ENCODE data around the gene TRIM17. TPM values are rescaled to one million over a fixed set of nuclear protein-coding genes. Genes with fewer than 3 reads are reported as not detected.
A peak's percentile ranks its signal among the peaks of the same experiment; 100 is the strongest.

TRIM17 gene
- polyA plus RNA-seq, 1 donor (not counting 4 experiments of a cell fraction or from before 2014, with no cell fraction given) = 0.24 TPM

DNA sequence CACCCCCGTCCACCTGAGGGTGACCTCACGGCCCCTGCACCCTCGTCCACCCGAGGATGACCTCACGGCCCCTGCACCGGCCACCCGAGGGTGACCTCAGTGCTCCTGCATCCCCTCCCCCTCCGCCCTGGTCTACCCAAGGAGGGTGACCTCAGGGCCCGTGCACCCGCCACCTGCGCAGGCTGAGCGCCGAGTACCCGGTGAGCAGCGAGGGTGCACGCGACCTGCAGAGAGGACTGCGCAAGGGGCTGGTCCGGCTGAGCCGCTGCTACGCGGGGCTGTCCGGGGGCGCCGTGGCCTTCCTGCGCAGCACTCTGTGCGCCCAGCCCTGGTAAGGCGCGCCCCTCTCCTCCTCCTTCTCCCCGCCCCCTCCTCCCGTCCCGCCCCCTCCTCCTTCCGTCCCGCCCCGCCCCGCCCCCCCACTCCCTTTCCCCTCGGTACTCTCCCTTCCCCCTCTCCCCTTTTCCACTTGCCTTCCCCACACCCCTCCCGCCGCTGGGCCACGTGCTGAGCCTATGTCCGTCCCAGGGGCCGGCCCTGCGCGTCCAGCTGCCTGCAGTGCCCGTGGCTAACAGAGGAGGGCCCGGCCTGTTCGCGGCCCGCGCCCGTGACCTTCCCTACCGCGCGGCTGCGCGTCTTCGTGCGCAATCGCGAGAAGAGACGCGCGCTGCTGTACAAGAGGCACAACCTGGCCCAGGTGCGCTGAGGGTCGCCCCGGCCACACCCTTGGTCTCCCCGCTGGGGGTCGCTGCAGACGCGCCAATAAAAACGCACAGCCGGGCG lies 38.4 kb downstream of the TRIM17 start:
- peaks cover 2% of the 10 kb centered on the region for H3K4me1 ChIP-seq (ENCODE audit: control insufficient read depth, extremely low read depth, insufficient read depth, low read length)
- TF ChIP-seq EZH2 (IDR thresholded peaks at IDR 0.05; ENCODE audit: low read length) = no peak
- peak; percentile 39 to 57 (median 53) for TF ChIP-seq CTCF (optimal IDR thresholded peaks at IDR 0.05 in 1 of 3, IDR thresholded peaks at IDR 0.05 in 1 of 3, conservative IDR thresholded peaks at IDR 0.05 in 1 of 3; ENCODE audit: extremely low read depth in 1 of 3, insufficient read depth in 2 of 3, low read length in 3 of 3)
- H3K79me2 ChIP-seq (ENCODE audit: control insufficient read depth, insufficient read depth, low read length) = no peaks in the 10 kb centered on the region
- peak overlapping the region; percentile 44 for H2AFZ ChIP-seq (ENCODE audit: control insufficient read depth, low read length)
- H3K4me3 ChIP-seq (ENCODE audit: control insufficient read depth in 2 of 3, extremely low read depth in 1 of 3, insufficient read depth in 2 of 3, low read depth in 1 of 3, low read length in 3 of 3) = peak overlapping the region; percentile 35 to 67 (median 44)
- H3K36me3 ChIP-seq (ENCODE audit: control insufficient read depth in 2 of 2, extremely low read depth in 1 of 2, insufficient read depth in 2 of 2, low read length in 2 of 2) = no peaks in the 10 kb centered on the region
- DNase-seq (ENCODE audit: low read depth, low spot score) = no peak
- H3K9me3 ChIP-seq (ENCODE audit: control insufficient read depth, low read depth, low read length) = no peaks in the 10 kb centered on the region
- H3K27ac ChIP-seq (ENCODE audit: control insufficient read depth, insufficient read depth, low read length) = no peak overlapping the region
- H3K4me2 ChIP-seq (ENCODE audit: control insufficient read depth, extremely low read depth, insufficient read depth, low read depth, low read length) = peak overlapping the region; percentile 86
- H3K9me1 ChIP-seq (ENCODE audit: control insufficient read depth, extremely low read depth, insufficient read depth, low read length) = no peaks in the 10 kb centered on the region
- H4K20me1 ChIP-seq (ENCODE audit: control insufficient read depth, extremely low read depth, insufficient read depth, low read length) = no peaks in the 10 kb centered on the region
- H3K27me3 ChIP-seq (ENCODE audit: control insufficient read depth, extremely low read depth, insufficient read depth, low read length) = no peaks in the 10 kb centered on the region
- dilution Hi-C loops (cut with MboI; ENCODE audit: extremely low pct_ligation_motif_present, low sequenced_read_pairs) = no loop called here
- FAIRE-seq = no peak
- H3K9ac ChIP-seq (ENCODE audit: control insufficient read depth, extremely low read depth, insufficient read depth, low read length) = peak overlapping the region; percentile 56

- peak overlapping the region in 1 of 3 experiments; percentile 35 for H3K4me3 ChIP-seq (ENCODE audit: control insufficient read depth in 2 of 3, extremely low read depth in 1 of 3, insufficient read depth in 2 of 3, low read depth in 1 of 3, low read length in 3 of 3)
- H3K9ac ChIP-seq (ENCODE audit: control insufficient read depth, extremely low read depth, insufficient read depth, low read length) = no peak overlapping the region
These were observed 39.0 kb downstream of the TRIM17 start for GRCh38 chr1:228377664-228378089.

More at GRCh38 chr1:228377664-228378089, 39.0 kb downstream of the TRIM17 start:
- FAIRE-seq = no peak
- Histone ChIP-seq H3K9me3 (ENCODE audit: control insufficient read depth, low read depth, low read length) (no peaks in the 10 kb centered on the region), H3K27me3 (ENCODE audit: control insufficient read depth, extremely low read depth, insufficient read depth, low read length) (peaks cover 2% of the 10 kb centered on the region), H4K20me1 (ENCODE audit: control insufficient read depth, extremely low read depth, insufficient read depth, low read length) (no peaks in the 10 kb centered on the region), H3K9me1 (ENCODE audit: control insufficient read depth, extremely low read depth, insufficient read depth, low read length) (no peaks in the 10 kb centered on the region), H3K4me1 (ENCODE audit: control insufficient read depth, extremely low read depth, insufficient read depth, low read length) (peaks cover 2% of the 10 kb centered on the region), H3K4me2 (ENCODE audit: control insufficient read depth, extremely low read depth, insufficient read depth, low read depth, low read length) (peak overlapping the region; percentile 41), H3K79me2 (ENCODE audit: control insufficient read depth, insufficient read depth, low read length) (no peaks in the 10 kb centered on the region), H3K36me3 (ENCODE audit: control insufficient read depth in 2 of 2, extremely low read depth in 1 of 2, insufficient read depth in 2 of 2, low read length in 2 of 2) (no peaks in the 10 kb centered on the region), H3K27ac (ENCODE audit: control insufficient read depth, insufficient read depth, low read length) (no peak overlapping the region), H2AFZ (ENCODE audit: control insufficient read depth, low read length) (no peak overlapping the region)
- dilution Hi-C loops (cut with MboI; ENCODE audit: extremely low pct_ligation_motif_present, low sequenced_read_pairs) = no loop called here
- DNase-seq (ENCODE audit: low read depth, low spot score) = no peak
- no peak for TF ChIP-seq EZH2 (IDR thresholded peaks at IDR 0.05; ENCODE audit: low read length)
- no peak for TF ChIP-seq CTCF (optimal IDR thresholded peaks at IDR 0.05 in 1 of 3, IDR thresholded peaks at IDR 0.05 in 1 of 3, conservative IDR thresholded peaks at IDR 0.05 in 1 of 3; ENCODE audit: extremely low read depth in 1 of 3, insufficient read depth in 2 of 3, low read length in 3 of 3)
